ENCODE data around the gene XYLT2.

Gene XYLT2

DNA sequence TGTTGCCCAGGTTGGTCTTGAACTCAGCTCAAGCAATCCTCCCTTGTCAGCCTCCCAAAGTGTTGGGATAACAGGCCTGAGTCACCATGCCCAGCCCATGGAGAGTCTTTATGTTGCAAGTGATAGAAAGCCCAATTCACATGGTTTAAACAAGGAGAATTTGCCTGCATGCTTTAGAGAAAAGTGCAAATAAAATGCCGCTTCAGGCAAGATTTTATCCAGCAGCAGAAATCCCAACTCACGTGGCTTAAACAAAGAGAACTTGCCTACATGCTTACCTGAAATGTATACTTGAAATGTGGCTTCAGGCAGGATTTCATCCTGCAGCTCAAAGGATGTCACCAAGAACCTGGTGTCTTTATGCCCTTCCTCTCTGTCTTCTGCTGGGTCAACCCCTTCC is 28.8 kb upstream of the XYLT2 start:
- Mint-ChIP-seq H3K27ac (no peak overlapping the region), H3K27me3 (ENCODE audit: low read depth) (no peaks in the 10 kb centered on the region), H3K36me3 (ENCODE audit: low read depth) (no peaks in the 10 kb centered on the region), H3K9me3 (peaks cover 4% of the 10 kb centered on the region), H3K4me1 (peaks cover 25% of the 10 kb centered on the region), H3K4me3 (no peak overlapping the region)
- TF ChIP-seq CTCF (IDR thresholded peaks at IDR 0.05; ENCODE audit: unreplicated experiment in 3 of 3): no peak

DNA sequence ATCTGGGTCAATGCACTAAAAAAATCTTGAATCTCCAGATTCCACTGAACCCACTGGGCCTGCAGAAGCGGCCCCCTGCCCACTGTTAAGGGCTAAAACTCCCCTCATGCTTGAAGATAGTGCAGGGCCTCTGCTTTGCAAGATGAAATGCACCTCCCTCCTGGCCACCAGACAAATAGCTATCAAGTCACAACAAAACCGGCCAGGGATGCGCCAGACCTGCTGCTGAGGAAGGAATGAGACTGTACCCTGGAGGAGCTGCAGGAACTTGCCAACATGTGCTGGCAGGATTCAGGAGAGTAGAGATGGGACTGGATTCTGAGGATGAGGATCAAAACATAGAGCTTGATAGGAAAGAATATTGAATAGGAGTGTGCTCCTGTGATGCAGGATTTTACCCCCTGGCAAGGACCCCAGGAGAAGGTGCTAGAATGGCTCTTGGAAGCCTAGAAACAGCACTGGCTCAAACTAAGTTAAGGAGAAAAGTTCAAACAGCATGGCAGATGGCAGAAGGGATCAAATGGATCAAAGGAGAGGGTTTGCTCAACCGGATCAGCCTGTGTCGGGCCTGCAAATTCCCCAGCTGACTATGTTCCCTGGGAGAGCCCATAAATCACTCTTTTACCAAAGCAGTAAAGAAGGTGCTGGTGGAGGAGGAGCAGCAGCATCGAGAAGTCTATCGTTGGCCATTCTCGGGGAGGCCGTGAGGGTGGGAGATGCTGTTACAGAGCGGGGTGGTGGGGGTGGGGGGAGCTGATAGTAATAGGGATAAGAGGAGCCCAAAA is 27.2 kb upstream of the XYLT2 start:
- H3K4me3 Mint-ChIP-seq: peak overlapping the region in 1 of 3 experiments; percentile 33
- no peak for TF ChIP-seq CTCF (IDR thresholded peaks at IDR 0.05; ENCODE audit: unreplicated experiment in 3 of 3)
- H3K27ac Mint-ChIP-seq: no peak overlapping the region
- no peaks in the 10 kb centered on the region for H3K27me3 Mint-ChIP-seq (ENCODE audit: low read depth)
- H3K36me3 Mint-ChIP-seq (ENCODE audit: low read depth): no peaks in the 10 kb centered on the region
- peaks cover 22% of the 10 kb centered on the region for H3K4me1 Mint-ChIP-seq
- H3K9me3 Mint-ChIP-seq: peaks cover 4% of the 10 kb centered on the region

- Mint-ChIP-seq H3K27ac (no peak overlapping the region), H3K9me3 (peaks cover 3% of the 10 kb centered on the region), H3K36me3 (ENCODE audit: low read depth) (no peaks in the 10 kb centered on the region), H3K4me1 (peaks cover 14% of the 10 kb centered on the region), H3K27me3 (ENCODE audit: low read depth) (peaks cover 3% of the 10 kb centered on the region), H3K4me3 (peak overlapping the region in 1 of 3 experiments; percentile 33)
- TF ChIP-seq CTCF (IDR thresholded peaks at IDR 0.05; ENCODE audit: unreplicated experiment in 3 of 3): no peak
These were observed 26.5 kb upstream of the XYLT2 start for GRCh38 chr17:50319306-50320004.

DNA sequence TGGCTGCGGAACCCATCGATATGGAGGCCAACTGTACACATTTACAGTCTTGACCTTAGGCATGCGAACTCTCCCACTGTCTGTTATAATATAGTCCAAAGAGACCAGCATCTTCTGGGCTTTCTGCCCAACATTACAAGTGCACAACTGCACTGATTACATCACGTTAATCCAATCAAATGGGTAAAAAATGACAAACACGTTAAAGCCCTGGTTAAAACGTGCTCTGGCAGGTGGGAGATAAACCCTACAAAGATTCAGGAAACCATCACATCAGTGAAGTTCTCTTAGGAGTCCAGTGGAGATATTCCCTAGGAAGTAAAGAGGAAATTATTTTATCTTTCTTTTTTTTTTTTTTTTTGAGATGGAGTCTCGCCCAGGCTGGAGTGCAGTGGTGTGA is 23.7 kb upstream of the XYLT2 start:
- Mint-ChIP-seq H3K36me3 (ENCODE audit: low read depth) (no peaks in the 10 kb centered on the region), H3K27ac (peak overlapping the region in 1 of 3 experiments; percentile 57), H3K9me3 (no peaks in the 10 kb centered on the region), H3K27me3 (ENCODE audit: low read depth) (peaks cover 3% of the 10 kb centered on the region), H3K4me1 (peaks cover 25% of the 10 kb centered on the region), H3K4me3 (no peak overlapping the region)
- no peak for TF ChIP-seq CTCF (IDR thresholded peaks at IDR 0.05; ENCODE audit: unreplicated experiment in 3 of 3)

DNA sequence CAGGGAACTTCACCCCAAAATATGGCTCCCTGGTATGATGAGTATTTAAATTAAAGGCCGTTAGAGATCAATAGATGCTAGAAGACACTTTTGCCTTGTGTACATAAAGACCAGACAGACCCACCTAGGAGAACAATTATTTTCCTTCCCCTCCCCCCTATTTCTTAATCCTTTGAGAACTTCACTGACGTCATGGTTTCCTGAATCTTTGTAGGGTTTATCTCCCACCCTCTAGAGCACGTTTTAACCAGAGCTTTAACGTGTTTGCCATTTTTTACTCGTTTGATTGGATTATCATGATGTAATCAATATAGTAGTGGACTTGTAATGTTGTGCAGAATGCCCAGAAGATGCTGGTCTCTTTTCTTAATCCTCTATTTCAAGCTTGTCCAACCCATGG is 22.9 kb upstream of the XYLT2 start:
- no peaks in the 10 kb centered on the region for H3K9me3 Mint-ChIP-seq
- H3K36me3 Mint-ChIP-seq (ENCODE audit: low read depth): no peaks in the 10 kb centered on the region
- no peak for TF ChIP-seq CTCF (IDR thresholded peaks at IDR 0.05; ENCODE audit: unreplicated experiment in 3 of 3)
- peaks cover 30% of the 10 kb centered on the region for H3K4me1 Mint-ChIP-seq
- peaks cover 3% of the 10 kb centered on the region for H3K27me3 Mint-ChIP-seq (ENCODE audit: low read depth)
- H3K27ac Mint-ChIP-seq: peak overlapping the region in 1 of 3 experiments; percentile 39
- H3K4me3 Mint-ChIP-seq: no peak overlapping the region
